ENCODE results near the gene INO80D. TPM values are rescaled to one million over a fixed set of nuclear protein-coding genes. Genes with fewer than 3 reads are reported as not detected.

INO80D gene
- total RNA-seq, 1 experiment from 2014 or later = 20.2 TPM

- TF ChIP-seq CTCF (IDR thresholded peaks at IDR 0.05; ENCODE audit: unreplicated experiment) = no peak
- H3K36me3 Mint-ChIP-seq (ENCODE audit: insufficient read depth, unreplicated experiment) = no peaks in the 10 kb centered on the region
- H3K9me3 Mint-ChIP-seq (ENCODE audit: low read depth, unreplicated experiment) = no peaks in the 10 kb centered on the region
- intact Hi-C loops (cut with micrococcal nuclease; ENCODE audit: unreplicated experiment) = no loop called here
- CTCF ChIA-PET = interaction anchor here (0.8 kb wide), 1 partner anchor 9 kb away, joined by 7 read pairs; no protein-coding TSS in a partner anchor
- no TSS peak for BruUV-seq (replicated peaks)
- H3K27ac Mint-ChIP-seq (ENCODE audit: unreplicated experiment) = no peak overlapping the region
- DNase-seq = no peak
- no peaks in the 10 kb centered on the region for H3K27me3 Mint-ChIP-seq (ENCODE audit: unreplicated experiment)
- H3K4me1 Mint-ChIP-seq (ENCODE audit: low read depth, unreplicated experiment) = no peaks in the 10 kb centered on the region
- no peak overlapping the region for H3K4me3 Mint-ChIP-seq (ENCODE audit: low read depth, unreplicated experiment)
Observed at GRCh38 chr2:205959521-205959920, 126.5 kb downstream of the INO80D start.

- no peak overlapping the region for H3K27ac Mint-ChIP-seq (ENCODE audit: unreplicated experiment)
- TF ChIP-seq CTCF (IDR thresholded peaks at IDR 0.05; ENCODE audit: unreplicated experiment) = no peak
- peaks cover 3% of the 10 kb centered on the region for H3K9me3 Mint-ChIP-seq (ENCODE audit: low read depth, unreplicated experiment)
- H3K4me1 Mint-ChIP-seq (ENCODE audit: low read depth, unreplicated experiment) = no peaks in the 10 kb centered on the region
- no peaks in the 10 kb centered on the region for H3K36me3 Mint-ChIP-seq (ENCODE audit: insufficient read depth, unreplicated experiment)
- BruUV-seq (replicated peaks) = no TSS peak
- no peak overlapping the region for H3K4me3 Mint-ChIP-seq (ENCODE audit: low read depth, unreplicated experiment)
- CTCF ChIA-PET = interaction anchor here (1.0 kb wide), 1 partner anchor 23 kb away, joined by 3 read pairs; no protein-coding TSS in a partner anchor
- DNase-seq = no peak
- intact Hi-C loops (cut with micrococcal nuclease; ENCODE audit: unreplicated experiment) = no loop called here
- H3K27me3 Mint-ChIP-seq (ENCODE audit: unreplicated experiment) = no peaks in the 10 kb centered on the region
Observed at GRCh38 chr2:205957452-205958154, 128.4 kb downstream of the INO80D start.

- Mint-ChIP-seq H3K36me3 (ENCODE audit: insufficient read depth, unreplicated experiment) (no peaks in the 10 kb centered on the region), H3K27me3 (ENCODE audit: unreplicated experiment) (no peaks in the 10 kb centered on the region), H3K9me3 (ENCODE audit: low read depth, unreplicated experiment) (peaks cover 10% of the 10 kb centered on the region), H3K4me3 (ENCODE audit: low read depth, unreplicated experiment) (no peak overlapping the region), H3K27ac (ENCODE audit: unreplicated experiment) (no peak overlapping the region), H3K4me1 (ENCODE audit: low read depth, unreplicated experiment) (no peaks in the 10 kb centered on the region)
- no peak for DNase-seq
- BruUV-seq (replicated peaks) = no TSS peak
- no peak for TF ChIP-seq CTCF (IDR thresholded peaks at IDR 0.05; ENCODE audit: unreplicated experiment)
- intact Hi-C loops (cut with micrococcal nuclease; ENCODE audit: unreplicated experiment) = no loop called here
- CTCF ChIA-PET = interaction anchor here (0.6 to 0.7 kb wide), 2 partner anchors 10 kb away, joined by 3 to 5 read pairs; no protein-coding TSS in a partner anchor
Observed at GRCh38 chr2:205954707-205955106, 131.3 kb downstream of the INO80D start.

GRCh38 chr2:205952282-205952681 is 133.7 kb downstream of the INO80D start:
- CTCF ChIA-PET = no interaction called here
- intact Hi-C loops (cut with micrococcal nuclease; ENCODE audit: unreplicated experiment) = no loop called here
- no peaks in the 10 kb centered on the region for H3K36me3 Mint-ChIP-seq (ENCODE audit: insufficient read depth, unreplicated experiment)
- no peak for DNase-seq
- no peaks in the 10 kb centered on the region for H3K27me3 Mint-ChIP-seq (ENCODE audit: unreplicated experiment)
- H3K4me3 Mint-ChIP-seq (ENCODE audit: low read depth, unreplicated experiment) = no peak overlapping the region
- no peak for TF ChIP-seq CTCF (IDR thresholded peaks at IDR 0.05; ENCODE audit: unreplicated experiment)
- BruUV-seq (replicated peaks) = no TSS peak
- H3K9me3 Mint-ChIP-seq (ENCODE audit: low read depth, unreplicated experiment) = peaks cover 10% of the 10 kb centered on the region
- peaks cover 9% of the 10 kb centered on the region for H3K4me1 Mint-ChIP-seq (ENCODE audit: low read depth, unreplicated experiment)
- no peak overlapping the region for H3K27ac Mint-ChIP-seq (ENCODE audit: unreplicated experiment)
